Activated T-cell treated with anti-CD3 and anti-CD28 coated beads, Interleukin-2, amount 50 U/mL, for 24 hours (primary cell): Measurements from ENCODE around the gene SMYD3.

Experiments used
- DNase-seq: peaks from one replicate; pipeline ENCODE4 v3.0.0-alpha.2; 2020
- H3K27ac Mint-ChIP-seq: 2 replicates; pipeline ENCODE4 v1.8.0; 2020; ENCODE audit warnings: mild to moderate bottlenecking, mixed read lengths
- H3K27me3 Mint-ChIP-seq: 2 replicates; pipeline ENCODE4 v1.8.0; 2020; ENCODE audit warnings: mixed read lengths
- H3K36me3 Mint-ChIP-seq: 2 replicates; pipeline ENCODE4 v1.8.0; 2020; ENCODE audit warnings: low read depth, mixed read lengths
- H3K4me1 Mint-ChIP-seq: 2 replicates; pipeline ENCODE4 v1.8.0; 2020; ENCODE audit warnings: low read depth, mixed read lengths
- H3K4me3 Mint-ChIP-seq: 2 replicates; pipeline ENCODE4 v1.8.0; 2020; ENCODE audit warnings: mild to moderate bottlenecking, moderate library complexity, mixed read lengths
- H3K9me3 Mint-ChIP-seq: 2 replicates; pipeline ENCODE4 v1.8.0; 2020; ENCODE audit warnings: mixed read lengths

The SMYD3 gene

DNA sequence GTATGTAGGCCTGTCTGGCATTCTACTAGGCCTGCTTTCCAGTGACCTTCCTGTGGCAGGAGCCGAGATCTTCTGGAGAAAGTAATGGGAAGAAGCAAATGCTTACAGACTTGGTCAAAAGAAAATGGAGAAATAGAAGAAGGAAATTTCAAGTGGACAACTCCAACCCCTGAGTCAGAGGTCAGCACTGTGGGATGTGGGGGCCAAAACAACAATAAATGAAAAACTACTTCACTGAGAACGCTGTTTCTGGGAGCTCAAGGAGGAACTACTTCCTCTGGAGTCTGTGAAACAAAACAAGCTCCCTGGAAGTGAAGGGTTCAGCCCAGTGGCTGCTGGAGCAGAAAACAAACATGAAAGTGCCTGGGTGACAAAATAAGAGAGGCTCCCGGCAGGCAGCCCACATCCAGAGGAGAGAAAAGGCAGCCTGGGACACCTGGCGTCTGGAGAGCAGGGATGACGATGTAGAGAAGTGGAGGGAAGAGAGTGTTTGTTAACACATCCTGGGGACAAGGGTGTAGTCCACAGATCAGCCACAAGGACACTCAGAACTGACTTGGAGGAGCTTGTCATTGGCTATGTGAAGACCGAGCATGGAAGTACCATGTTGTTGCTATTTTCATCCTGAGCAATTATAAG is 355.2 kb downstream of the SMYD3 start:
- Mint-ChIP-seq H3K9me3 (no peaks in the 10 kb centered on the region), H3K27ac (no peak overlapping the region), H3K27me3 (no peaks in the 10 kb centered on the region), H3K36me3 (peaks cover 31% of the 10 kb centered on the region), H3K4me3 (no peak overlapping the region), H3K4me1 (no peaks in the 10 kb centered on the region)
- DNase-seq, result no peak

DNA sequence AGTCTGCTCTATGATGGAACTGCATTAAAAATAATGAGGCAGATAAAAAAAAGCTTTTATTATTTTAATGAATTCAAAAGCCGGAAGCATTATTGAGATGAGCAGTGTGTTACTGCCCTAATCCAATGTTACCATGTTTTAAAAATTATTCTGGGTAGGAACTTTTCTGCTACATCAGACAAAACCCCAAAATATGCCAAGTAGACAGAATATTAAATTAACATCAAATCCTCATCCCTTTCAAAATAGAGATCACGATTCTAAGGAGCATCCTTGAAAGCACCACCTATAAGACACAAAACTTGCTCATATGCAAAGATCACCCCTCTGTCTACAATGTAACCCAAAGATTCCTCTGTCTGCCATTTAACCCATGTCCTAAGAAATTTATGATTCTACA is 357.5 kb downstream of the SMYD3 start:
- DNase-seq, result no peak
- no peak overlapping the region for H3K27ac Mint-ChIP-seq
- H3K9me3 Mint-ChIP-seq, result no peaks in the 10 kb centered on the region
- peaks cover 37% of the 10 kb centered on the region for H3K36me3 Mint-ChIP-seq
- no peaks in the 10 kb centered on the region for H3K4me1 Mint-ChIP-seq
- H3K4me3 Mint-ChIP-seq, result no peak overlapping the region
- H3K27me3 Mint-ChIP-seq, result no peaks in the 10 kb centered on the region

DNA sequence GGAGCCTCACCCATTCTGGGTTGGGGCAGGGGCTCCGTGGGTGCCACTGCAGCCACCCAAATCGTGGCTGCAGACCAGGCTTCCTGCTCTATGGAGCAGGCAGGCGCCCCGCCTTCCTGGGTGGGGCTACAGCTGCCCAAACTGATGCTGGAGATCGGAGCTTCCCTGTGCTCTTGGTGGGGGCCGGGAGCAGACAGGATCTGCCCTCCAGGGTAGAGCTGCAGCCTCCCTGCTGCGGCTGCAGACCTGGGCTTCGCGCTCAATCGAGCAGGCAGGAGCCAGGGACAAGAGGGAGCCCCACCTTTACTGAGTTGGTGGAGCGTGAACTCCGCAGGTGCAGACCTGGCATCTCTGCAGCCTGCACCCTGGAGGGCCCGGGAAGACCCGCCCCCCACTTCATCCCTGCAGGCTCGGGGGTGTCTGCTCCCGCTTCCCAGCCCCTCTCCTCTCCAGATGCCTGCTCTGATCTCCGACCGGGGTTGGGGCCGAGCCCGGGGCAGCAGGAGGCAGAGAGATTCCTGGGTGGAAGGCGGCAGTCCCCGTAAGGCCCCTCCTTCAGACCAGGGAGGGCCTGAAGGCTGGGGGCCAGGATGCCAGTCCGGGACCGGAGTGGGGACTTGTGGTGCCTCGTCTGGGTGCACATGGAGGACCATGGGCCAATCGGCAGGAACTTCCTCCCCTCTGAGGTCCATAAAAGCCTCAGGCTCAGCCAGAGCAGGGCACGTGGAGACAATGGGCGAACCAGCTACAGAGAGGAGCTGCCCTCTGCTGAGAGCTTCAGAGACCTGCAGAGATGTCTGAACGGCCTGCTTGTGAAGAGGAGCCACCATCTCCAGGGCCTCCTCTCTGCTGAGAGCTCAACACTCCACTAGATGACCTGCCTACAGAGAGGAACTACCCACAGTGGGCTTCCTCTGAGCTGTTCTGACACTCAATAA is 359.3 kb downstream of the SMYD3 start:
- Mint-ChIP-seq H3K36me3 (peaks cover 34% of the 10 kb centered on the region), H3K4me3 (no peak overlapping the region), H3K27ac (no peak overlapping the region), H3K9me3 (no peaks in the 10 kb centered on the region), H3K27me3 (no peaks in the 10 kb centered on the region), H3K4me1 (peaks cover under 1% of the 10 kb centered on the region)
- no peak for DNase-seq

DNA sequence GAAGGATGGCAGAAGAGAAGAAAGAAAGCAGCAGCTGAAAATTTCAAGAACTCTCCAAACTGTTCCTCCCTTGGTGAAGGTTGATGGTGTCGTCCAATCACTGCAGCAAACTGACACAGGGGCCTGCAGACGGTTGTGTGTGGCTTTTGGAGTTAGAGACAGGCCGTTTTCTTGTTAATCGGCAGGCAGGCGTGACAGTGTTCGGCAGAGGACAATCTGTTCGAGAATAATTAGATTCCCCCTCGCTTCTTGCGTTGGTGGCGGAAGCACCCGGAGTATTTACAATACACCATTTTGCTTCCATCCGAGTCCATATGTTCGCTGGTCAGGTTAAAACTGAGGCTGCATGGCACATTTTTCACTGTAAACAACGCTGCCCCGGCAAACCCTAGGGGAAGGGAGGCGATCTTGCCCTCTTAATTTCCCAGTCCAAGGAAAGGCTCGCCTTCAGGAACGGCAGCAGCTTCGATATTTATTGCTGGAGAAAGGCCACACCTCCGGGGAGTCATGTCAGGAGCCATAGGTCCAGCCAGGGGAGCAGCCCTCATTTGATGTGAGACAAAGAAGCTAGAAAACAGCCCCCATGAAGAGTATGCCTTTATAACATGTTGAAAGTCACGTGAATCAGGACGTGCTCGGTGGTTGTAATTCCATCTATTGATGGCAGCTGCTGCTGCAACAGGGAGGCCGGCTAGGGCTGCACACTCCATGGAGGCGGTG is 360.1 kb downstream of the SMYD3 start:
- DNase-seq, result no peak
- Mint-ChIP-seq H3K4me1 (peaks cover 7% of the 10 kb centered on the region), H3K27ac (no peak overlapping the region), H3K36me3 (peaks cover 30% of the 10 kb centered on the region), H3K9me3 (no peaks in the 10 kb centered on the region), H3K4me3 (no peak overlapping the region), H3K27me3 (no peaks in the 10 kb centered on the region)

DNA sequence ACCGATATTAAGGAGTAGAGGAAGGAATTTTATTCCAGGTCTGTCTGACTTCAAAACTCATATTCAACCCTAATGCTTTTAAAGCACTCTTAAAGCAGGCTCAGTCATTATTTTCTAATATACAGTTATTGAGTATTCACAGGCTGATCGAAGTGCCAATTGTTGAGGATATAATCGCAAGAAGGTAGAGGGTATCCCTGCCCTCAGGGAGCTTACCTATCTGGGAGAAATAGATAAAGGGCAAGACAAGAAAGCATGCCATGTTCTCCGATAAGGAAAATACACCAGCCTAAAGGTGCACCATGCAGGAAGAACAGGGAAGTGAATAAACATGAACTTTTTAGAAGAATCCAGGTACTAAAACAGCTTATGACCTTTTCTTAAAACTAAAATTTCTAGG is 361.2 kb downstream of the SMYD3 start:
- H3K27ac Mint-ChIP-seq, result no peak overlapping the region
- peaks cover 7% of the 10 kb centered on the region for H3K4me1 Mint-ChIP-seq
- no peak for DNase-seq
- H3K4me3 Mint-ChIP-seq, result no peak overlapping the region
- no peaks in the 10 kb centered on the region for H3K9me3 Mint-ChIP-seq
- peaks cover 35% of the 10 kb centered on the region for H3K36me3 Mint-ChIP-seq
- H3K27me3 Mint-ChIP-seq, result no peaks in the 10 kb centered on the region

DNA sequence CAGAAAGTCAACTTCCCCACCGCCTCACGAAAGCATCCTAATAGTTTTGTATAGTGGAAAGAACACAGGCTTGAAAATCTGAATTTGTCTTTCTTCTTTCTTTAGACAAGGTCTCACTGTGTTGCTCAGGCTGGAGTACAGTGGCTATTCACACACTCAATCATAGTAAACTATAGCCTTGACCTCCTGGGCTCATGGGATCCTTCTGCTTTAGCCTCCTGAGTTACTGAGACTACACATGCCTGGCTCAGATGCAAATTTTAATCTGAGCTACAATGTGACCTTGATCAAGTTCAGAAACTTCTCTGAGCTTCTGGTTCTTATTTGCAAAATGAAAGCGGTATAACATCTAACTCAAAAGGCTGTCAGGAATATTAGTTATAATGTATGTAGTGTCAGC is 362.1 kb downstream of the SMYD3 start:
- Mint-ChIP-seq H3K36me3 (peaks cover 38% of the 10 kb centered on the region), H3K27ac (no peak overlapping the region), H3K9me3 (no peaks in the 10 kb centered on the region), H3K4me3 (no peak overlapping the region), H3K27me3 (no peaks in the 10 kb centered on the region), H3K4me1 (peaks cover 10% of the 10 kb centered on the region)
- no peak for DNase-seq

DNA sequence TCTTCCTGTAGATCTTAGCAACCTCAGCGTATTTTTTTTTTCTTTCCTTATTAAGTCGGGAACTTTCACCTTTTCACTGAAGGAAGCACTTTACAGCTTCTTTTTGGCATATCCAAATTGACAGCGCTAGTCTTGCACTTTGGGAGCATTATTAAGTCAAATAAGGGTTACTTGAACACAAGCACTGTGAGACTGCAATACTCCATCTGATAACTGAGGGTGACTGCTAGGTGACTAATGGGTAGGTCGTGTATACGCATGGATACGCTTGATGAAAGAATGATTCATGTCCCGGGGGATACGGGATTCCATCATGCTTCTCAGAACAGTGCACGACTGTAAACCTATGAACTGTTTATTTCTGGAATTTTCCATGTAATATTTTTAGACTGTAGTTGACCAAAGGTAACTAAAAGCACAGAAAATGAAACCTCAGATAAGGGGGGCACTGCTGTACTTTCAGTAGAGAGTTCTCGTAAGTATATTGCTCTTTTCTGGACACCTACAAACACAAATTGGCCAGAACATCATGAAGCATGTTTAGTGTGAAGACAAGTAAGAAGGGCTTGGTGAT is 364.7 kb downstream of the SMYD3 start:
- H3K27me3 Mint-ChIP-seq, result no peaks in the 10 kb centered on the region
- H3K36me3 Mint-ChIP-seq, result peaks cover 20% of the 10 kb centered on the region
- DNase-seq, result no peak
- H3K4me3 Mint-ChIP-seq, result no peak overlapping the region
- no peaks in the 10 kb centered on the region for H3K9me3 Mint-ChIP-seq
- H3K4me1 Mint-ChIP-seq, result peaks cover 16% of the 10 kb centered on the region
- H3K27ac Mint-ChIP-seq, result no peak overlapping the region

DNA sequence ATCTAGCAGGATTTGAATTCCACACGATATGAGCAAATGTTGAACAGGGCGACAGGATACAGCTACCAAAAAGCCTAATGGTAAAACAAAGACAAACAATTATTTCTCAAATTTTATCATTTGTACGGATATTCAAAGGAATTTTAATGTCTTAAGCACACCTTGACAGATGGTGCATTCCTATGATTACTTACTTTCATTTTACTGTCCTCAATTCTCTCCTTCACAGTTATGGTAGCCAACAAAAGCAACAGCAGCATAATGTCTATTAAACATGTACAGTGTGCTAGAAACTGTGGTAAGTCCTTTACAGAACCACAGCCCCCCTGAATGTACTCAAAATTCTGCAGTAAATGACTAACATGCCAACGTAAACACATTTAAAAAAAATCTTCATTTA is 365.8 kb downstream of the SMYD3 start:
- Mint-ChIP-seq H3K36me3 (peaks cover 10% of the 10 kb centered on the region), H3K4me1 (peaks cover 16% of the 10 kb centered on the region), H3K4me3 (no peak overlapping the region), H3K27ac (no peak overlapping the region), H3K9me3 (no peaks in the 10 kb centered on the region), H3K27me3 (no peaks in the 10 kb centered on the region)
- no peak for DNase-seq

DNA sequence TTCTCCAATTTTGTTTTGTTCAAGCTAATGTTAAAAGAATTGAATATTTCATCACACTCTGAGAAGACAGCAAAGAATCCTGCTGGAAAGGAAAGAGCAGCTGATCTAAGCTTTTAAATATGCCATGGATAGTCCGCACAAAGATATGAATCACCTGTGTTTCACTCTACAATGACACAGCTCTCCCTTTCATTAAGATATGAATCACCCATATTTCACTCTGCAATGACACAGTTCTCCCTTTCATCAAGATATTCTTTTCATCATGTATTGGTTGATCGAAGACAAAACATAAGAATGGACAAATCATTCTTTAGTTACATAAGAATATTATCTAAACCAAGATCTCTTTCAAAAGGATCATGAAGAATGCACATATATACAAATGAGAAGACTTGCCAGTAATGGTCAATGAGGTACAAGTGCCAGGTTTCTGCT is 367.3 kb downstream of the SMYD3 start:
- no peak for DNase-seq
- peaks cover 23% of the 10 kb centered on the region for H3K4me1 Mint-ChIP-seq
- H3K27me3 Mint-ChIP-seq, result no peaks in the 10 kb centered on the region
- no peaks in the 10 kb centered on the region for H3K9me3 Mint-ChIP-seq
- no peak overlapping the region for H3K4me3 Mint-ChIP-seq
- no peak overlapping the region for H3K27ac Mint-ChIP-seq
- peaks cover 8% of the 10 kb centered on the region for H3K36me3 Mint-ChIP-seq

DNA sequence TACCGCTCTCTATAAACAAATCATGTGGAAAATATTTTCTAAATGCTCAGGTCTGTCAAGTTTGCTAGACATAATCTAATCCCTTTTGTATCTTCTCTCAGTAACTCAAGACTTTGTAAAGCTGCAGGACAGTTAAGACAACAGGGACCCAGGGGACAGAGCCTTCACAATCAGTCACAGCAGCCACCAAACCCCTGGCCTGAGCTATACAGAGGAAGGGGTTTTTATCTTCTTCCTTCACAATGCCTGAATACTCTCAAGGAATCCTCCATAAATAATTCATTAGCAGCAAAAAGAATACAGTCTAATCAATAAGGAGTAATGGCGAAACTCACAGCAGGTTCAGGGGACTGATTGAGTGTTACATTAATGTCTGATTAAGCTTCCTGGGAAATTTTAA is 368.3 kb downstream of the SMYD3 start:
- Mint-ChIP-seq H3K4me1 (peaks cover 26% of the 10 kb centered on the region), H3K36me3 (peaks cover 8% of the 10 kb centered on the region), H3K4me3 (no peak overlapping the region), H3K27me3 (no peaks in the 10 kb centered on the region), H3K27ac (no peak overlapping the region), H3K9me3 (no peaks in the 10 kb centered on the region)
- DNase-seq, result no peak

DNA sequence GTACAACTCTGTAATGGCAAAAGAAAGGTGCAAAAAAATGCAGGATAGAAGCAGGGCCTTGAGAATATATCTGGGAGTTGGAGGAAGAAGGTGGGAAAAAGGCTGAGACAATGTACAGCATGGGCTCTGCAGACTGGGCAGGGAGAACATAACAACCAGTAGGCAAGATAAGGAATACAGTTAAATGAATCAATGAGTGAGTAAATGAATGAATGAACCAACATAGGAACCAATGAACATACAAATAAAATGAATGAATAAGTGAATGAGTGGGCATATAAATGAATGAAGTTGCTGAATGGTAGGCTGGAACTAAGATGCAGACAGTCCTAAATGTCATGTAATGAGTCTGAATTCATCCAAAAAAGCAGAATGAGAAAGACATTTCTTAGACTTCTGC is 370.6 kb downstream of the SMYD3 start:
- Mint-ChIP-seq H3K36me3 (peaks cover 16% of the 10 kb centered on the region), H3K27ac (no peak overlapping the region), H3K27me3 (no peaks in the 10 kb centered on the region), H3K4me1 (peaks cover 19% of the 10 kb centered on the region), H3K4me3 (no peak overlapping the region), H3K9me3 (no peaks in the 10 kb centered on the region)
- DNase-seq, result no peak

DNA sequence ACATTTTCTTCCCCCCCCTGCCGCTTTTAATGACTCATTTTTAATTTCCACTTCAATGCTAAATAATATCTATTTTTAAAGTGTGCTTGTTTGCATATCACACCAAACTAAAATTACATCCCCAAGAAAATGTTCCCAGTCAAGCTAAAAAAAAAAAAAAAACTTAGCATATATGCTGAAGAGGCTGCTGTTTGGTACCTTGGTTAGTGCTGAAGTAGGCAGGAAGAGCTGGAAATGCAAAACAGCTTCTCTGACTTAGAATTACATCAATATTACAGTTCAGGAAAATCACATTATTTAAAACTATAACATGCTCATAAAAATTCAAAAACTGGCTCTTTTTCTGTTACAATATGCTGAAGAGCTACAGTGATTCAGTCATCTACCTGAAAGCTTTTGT is 372.3 kb downstream of the SMYD3 start:
- Mint-ChIP-seq H3K4me1 (peaks cover 15% of the 10 kb centered on the region), H3K36me3 (peaks cover 9% of the 10 kb centered on the region), H3K9me3 (no peaks in the 10 kb centered on the region), H3K27me3 (no peaks in the 10 kb centered on the region), H3K27ac (no peak overlapping the region), H3K4me3 (no peak overlapping the region)
- no peak for DNase-seq

DNA sequence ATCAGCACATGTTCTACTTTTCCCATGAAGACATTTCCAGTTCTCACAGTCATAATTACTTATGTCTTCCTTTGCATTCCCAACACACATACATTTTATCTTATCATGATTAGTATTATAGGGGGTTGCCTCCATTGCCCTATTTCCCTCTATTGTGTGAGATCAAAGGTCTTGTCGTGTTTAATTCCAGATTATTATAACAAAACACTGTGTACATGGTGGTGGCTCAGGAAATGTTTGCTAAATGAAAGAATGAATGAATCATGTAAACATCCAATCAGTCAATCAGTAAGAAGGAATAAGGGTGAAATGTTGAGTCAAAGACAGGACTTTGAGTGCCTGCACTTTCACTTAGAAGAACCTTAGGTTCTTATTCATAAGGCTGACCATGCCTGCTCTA is 376.0 kb downstream of the SMYD3 start:
- Mint-ChIP-seq H3K27me3 (no peaks in the 10 kb centered on the region), H3K27ac (no peak overlapping the region), H3K36me3 (peaks cover 12% of the 10 kb centered on the region), H3K9me3 (no peaks in the 10 kb centered on the region), H3K4me1 (peaks cover 18% of the 10 kb centered on the region), H3K4me3 (no peak overlapping the region)
- DNase-seq, result no peak

DNA sequence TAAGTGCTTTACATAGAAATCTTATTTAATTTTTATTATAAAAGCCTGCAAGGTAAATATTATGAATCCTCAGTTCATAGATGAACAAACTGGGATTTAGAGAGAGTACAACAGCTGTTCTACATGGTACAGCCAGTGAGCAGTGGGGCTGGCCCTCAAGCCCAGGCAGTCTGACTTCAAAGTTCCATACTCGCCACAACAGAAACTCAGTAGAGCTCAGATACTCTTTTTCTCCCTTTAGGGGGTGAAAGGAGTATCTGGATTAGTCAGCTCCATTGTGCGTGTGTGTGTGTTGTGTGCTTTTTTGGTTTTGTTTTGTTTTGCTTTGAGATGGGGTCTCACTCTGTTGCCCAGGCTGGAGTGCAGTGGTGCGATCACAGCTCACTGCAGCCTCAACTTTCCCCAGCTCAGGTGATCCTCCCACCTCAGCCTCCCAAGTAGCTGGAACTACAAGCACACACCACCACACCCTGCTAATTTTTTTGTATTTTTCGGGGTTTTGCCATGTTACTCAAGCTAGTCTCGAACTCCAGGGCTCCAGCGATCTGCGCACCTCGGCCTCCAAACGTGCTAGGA is 378.5 kb downstream of the SMYD3 start:
- no peak overlapping the region for H3K27ac Mint-ChIP-seq
- no peaks in the 10 kb centered on the region for H3K27me3 Mint-ChIP-seq
- peaks cover 14% of the 10 kb centered on the region for H3K36me3 Mint-ChIP-seq
- no peak overlapping the region for H3K4me3 Mint-ChIP-seq
- H3K4me1 Mint-ChIP-seq, result peaks cover 9% of the 10 kb centered on the region
- DNase-seq, result no peak
- H3K9me3 Mint-ChIP-seq, result no peaks in the 10 kb centered on the region
